Mucosa of stomach (tissue), 1 donor: ENCODE measurements around the gene MT1E.
"Not testable (repeated sequence)": the region's sequence is repeated elsewhere in the genome, so short reads cannot be mapped to it uniquely, and the experiment has no call there.

Source experiments
- H3K27me3 ChIP-seq: one replicate; pipeline ENCODE4 v1.7.0; 2013; ENCODE audit warnings: mild to moderate bottlenecking, low read length; ENCODE audit not compliant: control insufficient read depth, insufficient read depth
- H3K36me3 ChIP-seq: one replicate; pipeline ENCODE4 v1.7.0; 2013; ENCODE audit warnings: low read length; ENCODE audit not compliant: control insufficient read depth, insufficient read depth
- H3K4me1 ChIP-seq: one replicate; pipeline ENCODE4 v1.7.0; 2013; ENCODE audit warnings: mild to moderate bottlenecking, low read length; ENCODE audit not compliant: control insufficient read depth, insufficient read depth
- H3K4me3 ChIP-seq: one replicate; pipeline ENCODE4 v1.7.0; 2013; ENCODE audit warnings: low read length
- H3K9ac ChIP-seq: one replicate; pipeline ENCODE4 v1.7.0; 2013; ENCODE audit warnings: mild to moderate bottlenecking, low read length, moderate library complexity
- H3K9me3 ChIP-seq: one replicate; pipeline ENCODE4 v1.7.0; 2013; ENCODE audit warnings: mild to moderate bottlenecking, low read length, moderate library complexity; ENCODE audit not compliant: control insufficient read depth
- donor health status: Pancreatic carcinoma.

Gene MT1E

GRCh38 chr16:56658327-56658875 is 32.8 kb downstream of the MT1E start:
- peaks cover 19% of the 10 kb centered on the region for H3K4me1 ChIP-seq
- peaks cover 9% of the 10 kb centered on the region for H3K27me3 ChIP-seq
- H3K9me3 ChIP-seq, result no peaks in the 10 kb centered on the region
- no peaks in the 10 kb centered on the region for H3K36me3 ChIP-seq
- peak overlapping the region; percentile 80 for H3K4me3 ChIP-seq
- peak overlapping the region; percentile 81 for H3K9ac ChIP-seq

GRCh38 chr16:56662357-56663354 is 37.1 kb downstream of the MT1E start:
- Histone ChIP-seq H3K9me3 (no peaks in the 10 kb centered on the region), H3K9ac (no peak overlapping the region), H3K4me3 (no peak overlapping the region), H3K27me3 (peaks cover 17% of the 10 kb centered on the region), H3K36me3 (no peaks in the 10 kb centered on the region), H3K4me1 (peaks cover 16% of the 10 kb centered on the region)

- Histone ChIP-seq H3K9me3 (no peaks in the 10 kb centered on the region), H3K36me3 (no peaks in the 10 kb centered on the region), H3K27me3 (peaks cover 33% of the 10 kb centered on the region), H3K4me1 (peaks cover 19% of the 10 kb centered on the region), H3K9ac (no peak overlapping the region), H3K4me3 (no peak overlapping the region)
Observed at GRCh38 chr16:56664506-56664905, 38.9 kb downstream of the MT1E start.

GRCh38 chr16:56665286-56666261 is 40.0 kb downstream of the MT1E start:
- peaks cover 27% of the 10 kb centered on the region for H3K4me1 ChIP-seq
- not testable (repeated sequence) for H3K36me3 ChIP-seq, H3K9me3 ChIP-seq, H3K4me3 ChIP-seq
- peak overlapping the region; percentile 96 for H3K9ac ChIP-seq
- peaks cover 44% of the 10 kb centered on the region for H3K27me3 ChIP-seq

- H3K4me3 ChIP-seq, result peak within 1 kb of the TSS; percentile 69
Observed at GRCh38 chr16:56667581-56668571, 42.3 kb downstream of the MT1E start, which contains the start of gene MT1G. Gene MT1G, minus strand, starts transcription at chr16:56668065. Its CDS starts 72 bp downstream, at chr16:56667993.

GRCh38 chr16:56669005-56669839 is 43.6 kb downstream of the MT1E start, which contains the start of gene MT1H:
Gene MT1H, plus strand, starts transcription at chr16:56669814. Its CDS starts 71 bp downstream, at chr16:56669885.
- Histone ChIP-seq H3K9ac (peak within 1 kb of the TSS; percentile 20), H3K9me3 (no peaks in the 10 kb centered on the region), H3K36me3 (no peaks in the 10 kb centered on the region), H3K4me3 (peak within 1 kb of the TSS; percentile 70), H3K4me1 (peaks cover 27% of the 10 kb centered on the region), H3K27me3 (peaks cover 37% of the 10 kb centered on the region)

More at GRCh38 chr16:56667581-56668571, 42.3 kb downstream of the MT1E start, which contains the start of gene MT1G:
- peak within 1 kb of the TSS; percentile 96 for H3K9ac ChIP-seq
- H3K27me3 ChIP-seq, result peaks cover 39% of the 10 kb centered on the region
- H3K9me3 ChIP-seq, result no peaks in the 10 kb centered on the region
- peaks cover 27% of the 10 kb centered on the region for H3K4me1 ChIP-seq
- H3K36me3 ChIP-seq, result no peaks in the 10 kb centered on the region

GRCh38 chr16:56669840-56670619 is 44.4 kb downstream of the MT1E start:
- Histone ChIP-seq H3K9ac (peak overlapping the region; percentile 20), H3K36me3 (no peaks in the 10 kb centered on the region), H3K4me3 (peak overlapping the region; percentile 70), H3K9me3 (no peaks in the 10 kb centered on the region), H3K4me1 (peaks cover 27% of the 10 kb centered on the region), H3K27me3 (peaks cover 37% of the 10 kb centered on the region)

- Histone ChIP-seq H3K9me3 (no peaks in the 10 kb centered on the region), H3K9ac (no peak overlapping the region), H3K4me3 (no peak overlapping the region), H3K36me3 (no peaks in the 10 kb centered on the region), H3K27me3 (peaks cover 37% of the 10 kb centered on the region), H3K4me1 (peaks cover 27% of the 10 kb centered on the region)
Observed at GRCh38 chr16:56670620-56670934, 45.0 kb downstream of the MT1E start.

- not testable (repeated sequence) for H3K36me3 ChIP-seq, H3K4me3 ChIP-seq, H3K9ac ChIP-seq, H3K9me3 ChIP-seq
- Histone ChIP-seq H3K27me3 (peaks cover 43% of the 10 kb centered on the region), H3K4me1 (peaks cover 27% of the 10 kb centered on the region)
Observed at GRCh38 chr16:56671691-56672090, 46.1 kb downstream of the MT1E start.

- peaks cover 27% of the 10 kb centered on the region for H3K4me1 ChIP-seq
- H3K27me3 ChIP-seq, result peaks cover 40% of the 10 kb centered on the region
Observed at GRCh38 chr16:56672171-56672570, 46.6 kb downstream of the MT1E start.

More at GRCh38 chr16:56672171-56672570, 46.6 kb downstream of the MT1E start:
- not testable (repeated sequence) for H3K4me3 ChIP-seq, H3K9me3 ChIP-seq, H3K36me3 ChIP-seq, H3K9ac ChIP-seq
